Upper lobe of left lung (tissue), 4 donors: ENCODE data around the gene ZNF138.

Experiments
- POLR2A ChIP-seq, 4 donors: fragments of 450-650 bp; IDR thresholded peaks; one replicate each; pipeline ENCODE4 v1.5.1; 2016 to 2017; ENCODE audit warnings: antibody characterized with exemption in 4 of 4, mild to moderate bottlenecking in 2 of 4
- POLR2AphosphoS5 ChIP-seq, 2 donors: sonication (generic); formaldehyde crosslinking; IDR thresholded peaks; one replicate each; pipeline ENCODE4 v1.5.1; 2017; ENCODE audit warnings: antibody characterized with exemption in 2 of 2
- TF ChIP-seq, protein P1 (sequence below), 6 experiments: fragments of 450-650 bp in 4 of 6; fragments of 200-600 bp in 2 of 6; sonication (generic) in 2 of 6; IDR thresholded peaks; one replicate each; pipeline ENCODE4 v1.5.1; 2016 to 2019; ENCODE audit warnings: antibody characterized with exemption in 6 of 6

DNA sequence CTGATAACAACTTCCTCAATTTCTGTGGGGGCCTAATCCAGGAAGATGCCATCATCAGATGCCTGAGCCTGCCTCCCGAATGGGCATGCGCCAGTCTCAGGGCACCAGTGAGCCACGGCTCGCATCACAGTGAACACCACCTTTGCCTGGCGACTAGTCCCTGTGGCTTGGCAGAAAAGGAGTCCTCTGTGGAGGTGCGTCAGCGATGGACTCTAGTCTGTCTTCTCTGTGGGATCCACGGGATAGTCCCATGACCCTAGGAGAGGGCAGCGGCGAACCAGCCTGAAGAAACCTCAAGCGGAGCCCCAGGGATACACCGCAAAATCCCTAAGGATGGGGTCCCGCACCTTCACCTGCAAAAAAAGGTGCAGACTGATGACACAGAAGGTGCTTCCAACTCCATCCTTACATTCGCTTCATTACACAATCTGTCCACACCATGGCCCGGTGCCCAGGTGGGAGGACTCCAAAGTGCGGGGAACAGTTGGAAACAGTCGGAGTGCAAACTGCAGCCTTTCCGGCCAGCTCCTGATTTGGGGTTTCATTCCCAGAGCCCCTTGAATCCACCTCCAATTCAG, 73.7 kb downstream of the ZNF138 start:
- TF ChIP-seq, protein P1, sequence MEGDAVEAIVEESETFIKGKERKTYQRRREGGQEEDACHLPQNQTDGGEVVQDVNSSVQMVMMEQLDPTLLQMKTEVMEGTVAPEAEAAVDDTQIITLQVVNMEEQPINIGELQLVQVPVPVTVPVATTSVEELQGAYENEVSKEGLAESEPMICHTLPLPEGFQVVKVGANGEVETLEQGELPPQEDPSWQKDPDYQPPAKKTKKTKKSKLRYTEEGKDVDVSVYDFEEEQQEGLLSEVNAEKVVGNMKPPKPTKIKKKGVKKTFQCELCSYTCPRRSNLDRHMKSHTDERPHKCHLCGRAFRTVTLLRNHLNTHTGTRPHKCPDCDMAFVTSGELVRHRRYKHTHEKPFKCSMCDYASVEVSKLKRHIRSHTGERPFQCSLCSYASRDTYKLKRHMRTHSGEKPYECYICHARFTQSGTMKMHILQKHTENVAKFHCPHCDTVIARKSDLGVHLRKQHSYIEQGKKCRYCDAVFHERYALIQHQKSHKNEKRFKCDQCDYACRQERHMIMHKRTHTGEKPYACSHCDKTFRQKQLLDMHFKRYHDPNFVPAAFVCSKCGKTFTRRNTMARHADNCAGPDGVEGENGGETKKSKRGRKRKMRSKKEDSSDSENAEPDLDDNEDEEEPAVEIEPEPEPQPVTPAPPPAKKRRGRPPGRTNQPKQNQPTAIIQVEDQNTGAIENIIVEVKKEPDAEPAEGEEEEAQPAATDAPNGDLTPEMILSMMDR (IDR thresholded peaks at IDR 0.05), result no peak
- TF ChIP-seq POLR2AphosphoS5 (IDR thresholded peaks at IDR 0.05) (no peak), POLR2A (IDR thresholded peaks at IDR 0.05) (no peak)
